B cell (primary cell): Measurements from ENCODE around the gene SUPT5H. TPM values are rescaled to one million over a fixed set of nuclear protein-coding genes. Genes with fewer than 3 reads are reported as not detected.

Source experiments
- ATAC-seq: fragments of 200-7000 bp; cut with Tn5 transposase; one replicate; pipeline ENCODE4 v1.10.0; 2021; ENCODE audit warnings: low read depth, mild to moderate bottlenecking, moderate number of reproducible peaks, moderate library complexity
- CTCF ChIA-PET: fragments of 350-600 bp; sonication (Branson Sonifier 250); formaldehyde crosslinking; loops from one replicate; lab custom pipeline; 2021; ENCODE audit warnings: antibody characterized with exemption, inconsistent platforms; lab: Charles Lee
- POLR2A ChIA-PET: fragments of 350-600 bp; sonication (Branson Sonifier 250); formaldehyde crosslinking; loops from one replicate; lab custom pipeline; 2021; ENCODE audit warnings: antibody characterized with exemption; lab: Charles Lee
- DNase-seq: peaks from one replicate; pipeline ENCODE4 v3.0.0; 2013
- H2AFZ ChIP-seq: 2 replicates; pipeline ENCODE4 v1.6.1; 2012; ENCODE audit warnings: mild to moderate bottlenecking, low read depth, low read length; ENCODE audit not compliant: insufficient read depth, poor library complexity, severe bottlenecking
- H3K27ac ChIP-seq, 2 donors: 1 replicate in 1 of 2; 2 replicates in 1 of 2; pipeline ENCODE4 v1.5.1; 2012 to 2013; ENCODE audit warnings: low read length in 2 of 2, mild to moderate bottlenecking in 2 of 2, moderate library complexity in 1 of 2
- H3K27me3 ChIP-seq, 4 experiments: fragments of 200-600 bp in 1 of 4; sonication (generic) in 1 of 4; replicated peaks in 1 of 4; 1 replicate in 2 of 4; 2 replicates in 2 of 4; pipeline versions ENCODE4 v1.6.1 to v1.7.0; 2013 to 2016; ENCODE audit warnings: low read length in 3 of 4, mild to moderate bottlenecking in 2 of 4, mixed read lengths in 1 of 4, moderate library complexity in 1 of 4; ENCODE audit not compliant: insufficient read depth in 4 of 4, control insufficient read depth in 3 of 4; ENCODE audit errors: control extremely low read depth in 1 of 4
- H3K36me3 ChIP-seq, 2 experiments: replicated peaks in 1 of 2; 1 replicate in 1 of 2; 2 replicates in 1 of 2; pipeline versions ENCODE4 v1.6.1 to v1.7.1; 2013; ENCODE audit warnings: low read length in 1 of 2; ENCODE audit not compliant: insufficient read depth in 2 of 2, control insufficient read depth in 1 of 2; ENCODE audit errors: control extremely low read depth in 1 of 2, extremely low read depth in 1 of 2
- H3K4me1 ChIP-seq, 2 donors: fragments of 200-600 bp in 1 of 2; sonication (generic) in 1 of 2; 1 replicate in 1 of 2; 2 replicates in 1 of 2; pipeline versions ENCODE4 v1.5.1 to v1.6.1; 2013 to 2017; ENCODE audit warnings: low read length in 2 of 2; ENCODE audit not compliant: control insufficient read depth in 2 of 2, insufficient read depth in 2 of 2
- H3K4me2 ChIP-seq: replicated peaks from 2 replicates; pipeline ENCODE3; 2012; ENCODE audit warnings: mild to moderate bottlenecking, low read depth, low read length; ENCODE audit not compliant: poor library complexity, severe bottlenecking
- H3K4me3 ChIP-seq, 5 experiments: fragments of 200-600 bp in 1 of 5; sonication (generic) in 1 of 5; 1 replicate in 3 of 5; 2 replicates in 2 of 5; pipeline versions ENCODE4 v1.5.1 to v1.7.0; 2011 to 2016; ENCODE audit warnings: low read length in 4 of 5, mild to moderate bottlenecking in 4 of 5, low read depth in 2 of 5, control low read depth in 1 of 5, moderate library complexity in 1 of 5; ENCODE audit not compliant: insufficient read depth in 1 of 5; ENCODE audit errors: control extremely low read depth in 1 of 5, extremely low read depth in 1 of 5
- H3K79me2 ChIP-seq: fragments of 200-600 bp; sonication (generic); one replicate; pipeline ENCODE4 v1.6.0; 2016; ENCODE audit warnings: low read length; ENCODE audit not compliant: control insufficient read depth, insufficient read depth
- H3K9ac ChIP-seq: fragments of 200-600 bp; sonication (generic); 2 replicates; pipeline ENCODE4 v1.6.1; 2017; ENCODE audit warnings: mild to moderate bottlenecking, low read length, moderate library complexity
- H3K9me3 ChIP-seq, 3 donors: one replicate each; pipeline versions ENCODE4 v1.6.1 to v1.7.1; 2013; ENCODE audit warnings: low read length in 2 of 3; ENCODE audit not compliant: control insufficient read depth in 2 of 3, insufficient read depth in 1 of 3; ENCODE audit errors: control extremely low read depth in 1 of 3
- H4K20me1 ChIP-seq: 2 replicates; pipeline ENCODE4 v1.6.0; 2012; ENCODE audit warnings: mild to moderate bottlenecking, low read length; ENCODE audit not compliant: insufficient read depth, control insufficient read depth, poor library complexity, severe bottlenecking
- H3K27ac Mint-ChIP-seq: one replicate; pipeline ENCODE4 v1.8.0; 2021; ENCODE audit warnings: mixed read lengths
- H3K27me3 Mint-ChIP-seq: one replicate; pipeline ENCODE4 v1.8.0; 2021; ENCODE audit warnings: mixed read lengths
- H3K4me1 Mint-ChIP-seq: one replicate; pipeline ENCODE4 v1.8.0; 2021; ENCODE audit warnings: mixed read lengths
- H3K4me3 Mint-ChIP-seq: one replicate; pipeline ENCODE4 v1.8.0; 2021; ENCODE audit warnings: mixed read lengths
- H3K9me3 Mint-ChIP-seq: one replicate; pipeline ENCODE4 v1.8.0; 2022; ENCODE audit warnings: mixed read lengths; ENCODE audit not compliant: insufficient read depth
- EZH2 ChIP-seq: IDR thresholded peaks from 2 replicates; pipeline ENCODE4 v1.6.1; 2012; ENCODE audit warnings: borderline replicate concordance, low read depth, mild to moderate bottlenecking, moderate library complexity, low read length; ENCODE audit not compliant: insufficient read depth, poor library complexity, severe bottlenecking
- WGBS: methylation state at CpG from one replicate; pipeline ENCODE4 v1.1.5; 2013; ENCODE audit warnings: missing lambda C conversion rate; ENCODE audit not compliant: insufficient coverage; 5-methylcytosine and 5-hydroxymethylcytosine counted together
- intact Hi-C: fragments of 100-400 bp; cut with micrococcal nuclease; formaldehyde crosslinking; loops from one replicate; pipeline ENCODE4 v1.10.0; 2022
- polyA plus RNA-seq: library from polyadenylated mRNA; depleted of rRNA; stranded (reverse); fragments of >200 nt; gene quantifications from 2 replicates; pipeline ENCODE4 v1.2.3, GENCODE V29; 2012
- total RNA-seq, 2 donors: library from RNA; stranded (reverse); fragments of 120-200 nt in 1 of 2; gene quantifications; 1 replicate in 1 of 2; 2 replicates in 1 of 2; pipeline versions ENCODE4 v1.2.3 to v1.2.4, GENCODE V29; 2013 to 2022
- TF ChIP-seq, protein P1 (sequence below): fragments of 200-600 bp; IDR thresholded peaks from one replicate; pipeline ENCODE4 v1.8.0; 2022; ENCODE audit warnings: antibody characterized with exemption, mild to moderate bottlenecking

SUPT5H gene
- total and polyA plus RNA-seq, 2 donors (not counting 1 experiment from before 2014, with no cell fraction given) = 119 to 203 TPM

- no peak overlapping the region for H3K9ac ChIP-seq
- peak; percentile 63 for DNase-seq
- peak overlapping the region; percentile 71 for H3K4me3 Mint-ChIP-seq
- H2AFZ ChIP-seq = no peak overlapping the region
- H3K27me3 ChIP-seq = no peaks in the 10 kb centered on the region
- TF ChIP-seq, protein P1, sequence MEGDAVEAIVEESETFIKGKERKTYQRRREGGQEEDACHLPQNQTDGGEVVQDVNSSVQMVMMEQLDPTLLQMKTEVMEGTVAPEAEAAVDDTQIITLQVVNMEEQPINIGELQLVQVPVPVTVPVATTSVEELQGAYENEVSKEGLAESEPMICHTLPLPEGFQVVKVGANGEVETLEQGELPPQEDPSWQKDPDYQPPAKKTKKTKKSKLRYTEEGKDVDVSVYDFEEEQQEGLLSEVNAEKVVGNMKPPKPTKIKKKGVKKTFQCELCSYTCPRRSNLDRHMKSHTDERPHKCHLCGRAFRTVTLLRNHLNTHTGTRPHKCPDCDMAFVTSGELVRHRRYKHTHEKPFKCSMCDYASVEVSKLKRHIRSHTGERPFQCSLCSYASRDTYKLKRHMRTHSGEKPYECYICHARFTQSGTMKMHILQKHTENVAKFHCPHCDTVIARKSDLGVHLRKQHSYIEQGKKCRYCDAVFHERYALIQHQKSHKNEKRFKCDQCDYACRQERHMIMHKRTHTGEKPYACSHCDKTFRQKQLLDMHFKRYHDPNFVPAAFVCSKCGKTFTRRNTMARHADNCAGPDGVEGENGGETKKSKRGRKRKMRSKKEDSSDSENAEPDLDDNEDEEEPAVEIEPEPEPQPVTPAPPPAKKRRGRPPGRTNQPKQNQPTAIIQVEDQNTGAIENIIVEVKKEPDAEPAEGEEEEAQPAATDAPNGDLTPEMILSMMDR = no peak
- no peak for TF ChIP-seq EZH2
- intact Hi-C loops = loop anchor here (2.0 kb wide), 1 partner anchor 14 kb away; the partner anchor contains the start of gene SUPT5H
- H3K9me3 ChIP-seq = no peaks in the 10 kb centered on the region
- peaks cover 34% of the 10 kb centered on the region for H4K20me1 ChIP-seq
- ChIA-PET POLR2A (interaction anchor here (0.7 kb wide), 2 partner anchors 8 to 131 kb away, joined by 5 to 8 read pairs; no protein-coding TSS in a partner anchor), CTCF (interaction anchor here (0.7 kb wide), 1 partner anchor 19 kb away, joined by 3 read pairs; the partner anchor contains the start of gene PLEKHG2)
- H3K4me1 ChIP-seq = peaks cover 17 to 25% of the 10 kb centered on the region in 2 donors
- peaks cover 7 to 37% of the 10 kb centered on the region in 2 experiments for H3K36me3 ChIP-seq
- peak overlapping the region; percentile 94 for H3K27ac Mint-ChIP-seq
- peaks cover 35% of the 10 kb centered on the region for H3K4me1 Mint-ChIP-seq
- 65% methylated on average over 14 of the region's 25 CpGs for WGBS
- peaks cover 33% of the 10 kb centered on the region for H3K79me2 ChIP-seq
- no peaks in the 10 kb centered on the region for H3K27me3 Mint-ChIP-seq
- ATAC-seq = peak; percentile 69
- H3K27ac ChIP-seq = peak overlapping the region; percentile 9 to 63
- no peak overlapping the region for H3K4me3 ChIP-seq
- no peak overlapping the region for H3K4me2 ChIP-seq
- no peaks in the 10 kb centered on the region for H3K9me3 Mint-ChIP-seq
These were observed 14.4 kb upstream of the SUPT5H start for GRCh38 chr19:39430675-39431593.

GRCh38 chr19:39432677-39433025, 12.7 kb upstream of the SUPT5H start:
- Histone ChIP-seq H3K27me3 (no peaks in the 10 kb centered on the region), H2AFZ (no peak overlapping the region), H3K27ac (no peak overlapping the region), H3K79me2 (peaks cover 44% of the 10 kb centered on the region), H3K9ac (no peak overlapping the region), H3K4me1 (peaks cover 23 to 33% of the 10 kb centered on the region in 2 donors), H4K20me1 (peaks cover 34% of the 10 kb centered on the region), H3K4me3 (no peak overlapping the region), H3K4me2 (no peak overlapping the region), H3K36me3 (peaks cover 7 to 37% of the 10 kb centered on the region in 2 experiments), H3K9me3 (no peaks in the 10 kb centered on the region)
- CTCF ChIA-PET = interaction anchor here (0.7 to 1.2 kb wide), 2 partner anchors 35 to 408 kb away, joined by 3 read pairs; no protein-coding TSS in a partner anchor
- WGBS = 100% methylated on average over 5 of the region's 8 CpGs
- peak overlapping the region; percentile 59 for H3K27ac Mint-ChIP-seq
- H3K4me3 Mint-ChIP-seq = peak overlapping the region; percentile 16
- H3K4me1 Mint-ChIP-seq = peaks cover 44% of the 10 kb centered on the region
- no peak for DNase-seq
- intact Hi-C loops = no loop called here
- no peak for TF ChIP-seq EZH2
- TF ChIP-seq, protein P1 = no peak
- no peak for ATAC-seq
- POLR2A ChIA-PET = interaction anchor here (0.7 kb wide), 1 partner anchor 23 kb away, joined by 3 read pairs; no protein-coding TSS in a partner anchor
- H3K9me3 Mint-ChIP-seq = no peaks in the 10 kb centered on the region
- H3K27me3 Mint-ChIP-seq = no peaks in the 10 kb centered on the region
